ENCODE data around the gene ACTL8.

Gene ACTL8

GRCh38 chr1:17764591-17764990 lies 9.5 kb downstream of the ACTL8 start:
- H3K4me3 ChIP-seq (ENCODE audit: low read length) = no peak overlapping the region
- H3K9me3 ChIP-seq (ENCODE audit: low read length) = peaks cover 3% of the 10 kb centered on the region
- no peaks in the 10 kb centered on the region for H3K4me1 ChIP-seq (ENCODE audit: insufficient read depth, low read length)
- no peaks in the 10 kb centered on the region for H3K36me3 ChIP-seq (ENCODE audit: insufficient read depth, low read length)
- H2AFZ ChIP-seq (ENCODE audit: low read depth, low read length) = no peak overlapping the region
- peaks cover 8% of the 10 kb centered on the region for H3K27me3 ChIP-seq (ENCODE audit: insufficient read depth, low read length)

GRCh38 chr1:17765444-17766411 lies 10.6 kb downstream of the ACTL8 start:
- H3K27me3 ChIP-seq (ENCODE audit: insufficient read depth, low read length) = peaks cover 17% of the 10 kb centered on the region
- H3K4me3 ChIP-seq (ENCODE audit: low read length) = no peak overlapping the region
- no peak overlapping the region for H2AFZ ChIP-seq (ENCODE audit: low read depth, low read length)
- H3K9me3 ChIP-seq (ENCODE audit: low read length) = no peaks in the 10 kb centered on the region
- no peaks in the 10 kb centered on the region for H3K36me3 ChIP-seq (ENCODE audit: insufficient read depth, low read length)
- H3K4me1 ChIP-seq (ENCODE audit: insufficient read depth, low read length) = no peaks in the 10 kb centered on the region

- H3K9me3 ChIP-seq (ENCODE audit: low read length) = no peaks in the 10 kb centered on the region
- peaks cover 14% of the 10 kb centered on the region for H3K27me3 ChIP-seq (ENCODE audit: insufficient read depth, low read length)
- H2AFZ ChIP-seq (ENCODE audit: low read depth, low read length) = no peak overlapping the region
- H3K36me3 ChIP-seq (ENCODE audit: insufficient read depth, low read length) = no peaks in the 10 kb centered on the region
- no peaks in the 10 kb centered on the region for H3K4me1 ChIP-seq (ENCODE audit: insufficient read depth, low read length)
- H3K4me3 ChIP-seq (ENCODE audit: low read length) = no peak overlapping the region
Measured at GRCh38 chr1:17768651-17769241, 13.6 kb downstream of the ACTL8 start.

- Histone ChIP-seq H3K27me3 (ENCODE audit: insufficient read depth, low read length) (peaks cover 14% of the 10 kb centered on the region), H3K4me1 (ENCODE audit: insufficient read depth, low read length) (no peaks in the 10 kb centered on the region), H3K9me3 (ENCODE audit: low read length) (no peaks in the 10 kb centered on the region), H3K36me3 (ENCODE audit: insufficient read depth, low read length) (no peaks in the 10 kb centered on the region), H3K4me3 (ENCODE audit: low read length) (no peak overlapping the region), H2AFZ (ENCODE audit: low read depth, low read length) (no peak overlapping the region)
Measured at GRCh38 chr1:17770983-17771382, 15.8 kb downstream of the ACTL8 start.

- H3K4me1 ChIP-seq (ENCODE audit: insufficient read depth, low read length) = no peaks in the 10 kb centered on the region
- H3K36me3 ChIP-seq (ENCODE audit: insufficient read depth, low read length) = no peaks in the 10 kb centered on the region
- peaks cover 14% of the 10 kb centered on the region for H3K27me3 ChIP-seq (ENCODE audit: insufficient read depth, low read length)
- H3K9me3 ChIP-seq (ENCODE audit: low read length) = no peaks in the 10 kb centered on the region
- no peak overlapping the region for H2AFZ ChIP-seq (ENCODE audit: low read depth, low read length)
- H3K4me3 ChIP-seq (ENCODE audit: low read length) = no peak overlapping the region
Measured at GRCh38 chr1:17772615-17773212, 17.6 kb downstream of the ACTL8 start.

- no peak overlapping the region for H2AFZ ChIP-seq (ENCODE audit: low read depth, low read length)
- no peaks in the 10 kb centered on the region for H3K4me1 ChIP-seq (ENCODE audit: insufficient read depth, low read length)
- H3K36me3 ChIP-seq (ENCODE audit: insufficient read depth, low read length) = no peaks in the 10 kb centered on the region
- H3K27me3 ChIP-seq (ENCODE audit: insufficient read depth, low read length) = peaks cover 14% of the 10 kb centered on the region
- no peak overlapping the region for H3K4me3 ChIP-seq (ENCODE audit: low read length)
- H3K9me3 ChIP-seq (ENCODE audit: low read length) = no peaks in the 10 kb centered on the region
Measured at GRCh38 chr1:17773591-17774326, 18.6 kb downstream of the ACTL8 start.

GRCh38 chr1:17774452-17774851 lies 19.3 kb downstream of the ACTL8 start:
- Histone ChIP-seq H3K4me3 (ENCODE audit: low read length) (no peak overlapping the region), H3K9me3 (ENCODE audit: low read length) (no peaks in the 10 kb centered on the region), H3K36me3 (ENCODE audit: insufficient read depth, low read length) (no peaks in the 10 kb centered on the region), H2AFZ (ENCODE audit: low read depth, low read length) (no peak overlapping the region), H3K4me1 (ENCODE audit: insufficient read depth, low read length) (no peaks in the 10 kb centered on the region), H3K27me3 (ENCODE audit: insufficient read depth, low read length) (peaks cover 11% of the 10 kb centered on the region)

- H3K9me3 ChIP-seq (ENCODE audit: low read length) = no peaks in the 10 kb centered on the region
- H3K4me1 ChIP-seq (ENCODE audit: insufficient read depth, low read length) = no peaks in the 10 kb centered on the region
- H2AFZ ChIP-seq (ENCODE audit: low read depth, low read length) = no peak overlapping the region
- H3K27me3 ChIP-seq (ENCODE audit: insufficient read depth, low read length) = peaks cover under 1% of the 10 kb centered on the region
- H3K4me3 ChIP-seq (ENCODE audit: low read length) = no peak overlapping the region
- no peaks in the 10 kb centered on the region for H3K36me3 ChIP-seq (ENCODE audit: insufficient read depth, low read length)
Measured at GRCh38 chr1:17775796-17776195, 20.7 kb downstream of the ACTL8 start.

- Histone ChIP-seq H3K4me1 (ENCODE audit: insufficient read depth, low read length) (no peaks in the 10 kb centered on the region), H3K36me3 (ENCODE audit: insufficient read depth, low read length) (no peaks in the 10 kb centered on the region), H3K4me3 (ENCODE audit: low read length) (no peak overlapping the region), H2AFZ (ENCODE audit: low read depth, low read length) (no peak overlapping the region), H3K9me3 (ENCODE audit: low read length) (no peaks in the 10 kb centered on the region), H3K27me3 (ENCODE audit: insufficient read depth, low read length) (no peaks in the 10 kb centered on the region)
Measured at GRCh38 chr1:17776426-17776825, 21.3 kb downstream of the ACTL8 start.

- Histone ChIP-seq H3K9me3 (ENCODE audit: low read length) (no peaks in the 10 kb centered on the region), H3K4me3 (ENCODE audit: low read length) (no peak overlapping the region), H3K27me3 (ENCODE audit: insufficient read depth, low read length) (no peaks in the 10 kb centered on the region), H3K36me3 (ENCODE audit: insufficient read depth, low read length) (no peaks in the 10 kb centered on the region), H3K4me1 (ENCODE audit: insufficient read depth, low read length) (no peaks in the 10 kb centered on the region), H2AFZ (ENCODE audit: low read depth, low read length) (no peak overlapping the region)
Measured at GRCh38 chr1:17777330-17777729, 22.2 kb downstream of the ACTL8 start.

GRCh38 chr1:17777818-17778217 lies 22.7 kb downstream of the ACTL8 start:
- H3K9me3 ChIP-seq (ENCODE audit: low read length) = no peaks in the 10 kb centered on the region
- H3K4me3 ChIP-seq (ENCODE audit: low read length) = no peak overlapping the region
- no peaks in the 10 kb centered on the region for H3K27me3 ChIP-seq (ENCODE audit: insufficient read depth, low read length)
- no peaks in the 10 kb centered on the region for H3K4me1 ChIP-seq (ENCODE audit: insufficient read depth, low read length)
- H3K36me3 ChIP-seq (ENCODE audit: insufficient read depth, low read length) = no peaks in the 10 kb centered on the region
- no peak overlapping the region for H2AFZ ChIP-seq (ENCODE audit: low read depth, low read length)

GRCh38 chr1:17780916-17781315 lies 25.8 kb downstream of the ACTL8 start:
- Histone ChIP-seq H3K4me3 (ENCODE audit: low read length) (no peak overlapping the region), H3K9me3 (ENCODE audit: low read length) (no peaks in the 10 kb centered on the region)

GRCh38 chr1:17789926-17790325 lies 34.8 kb downstream of the ACTL8 start:
- Histone ChIP-seq H3K9me3 (ENCODE audit: low read length) (no peaks in the 10 kb centered on the region), H2AFZ (ENCODE audit: low read depth, low read length) (no peak overlapping the region), H3K4me1 (ENCODE audit: insufficient read depth, low read length) (no peaks in the 10 kb centered on the region), H3K27me3 (ENCODE audit: insufficient read depth, low read length) (peaks cover 8% of the 10 kb centered on the region), H3K4me3 (ENCODE audit: low read length) (no peak overlapping the region), H3K36me3 (ENCODE audit: insufficient read depth, low read length) (no peaks in the 10 kb centered on the region)

More at GRCh38 chr1:17780916-17781315, 25.8 kb downstream of the ACTL8 start:
- no peaks in the 10 kb centered on the region for H3K4me1 ChIP-seq (ENCODE audit: insufficient read depth, low read length)
- no peaks in the 10 kb centered on the region for H3K36me3 ChIP-seq (ENCODE audit: insufficient read depth, low read length)
- no peak overlapping the region for H2AFZ ChIP-seq (ENCODE audit: low read depth, low read length)
- peaks cover 8% of the 10 kb centered on the region for H3K27me3 ChIP-seq (ENCODE audit: insufficient read depth, low read length)
